DOHH2 (cell line): ENCODE data around the gene CTCF.

Source experiments
- EZH2phosphoT487 ChIP-seq: fragments of 200-600 bp; sonication (generic); IDR thresholded peaks from 2 replicates; pipeline ENCODE4 v1.6.1; 2017; ENCODE audit warnings: borderline replicate concordance, mild to moderate bottlenecking, antibody characterized with exemption, low read length, moderate library complexity, mixed read lengths
- TF ChIP-seq, protein P1 (sequence below): fragments of 200-600 bp; sonication (generic); IDR thresholded peaks from one replicate; pipeline ENCODE4 v1.5.1; 2014; ENCODE audit warnings: antibody characterized with exemption, mild to moderate bottlenecking, low read depth, low read length; ENCODE audit not compliant: poor library complexity, severe bottlenecking

GRCh38 chr16:67517661-67518423 lies 44.5 kb upstream of the CTCF start:
- TF ChIP-seq, protein P1, sequence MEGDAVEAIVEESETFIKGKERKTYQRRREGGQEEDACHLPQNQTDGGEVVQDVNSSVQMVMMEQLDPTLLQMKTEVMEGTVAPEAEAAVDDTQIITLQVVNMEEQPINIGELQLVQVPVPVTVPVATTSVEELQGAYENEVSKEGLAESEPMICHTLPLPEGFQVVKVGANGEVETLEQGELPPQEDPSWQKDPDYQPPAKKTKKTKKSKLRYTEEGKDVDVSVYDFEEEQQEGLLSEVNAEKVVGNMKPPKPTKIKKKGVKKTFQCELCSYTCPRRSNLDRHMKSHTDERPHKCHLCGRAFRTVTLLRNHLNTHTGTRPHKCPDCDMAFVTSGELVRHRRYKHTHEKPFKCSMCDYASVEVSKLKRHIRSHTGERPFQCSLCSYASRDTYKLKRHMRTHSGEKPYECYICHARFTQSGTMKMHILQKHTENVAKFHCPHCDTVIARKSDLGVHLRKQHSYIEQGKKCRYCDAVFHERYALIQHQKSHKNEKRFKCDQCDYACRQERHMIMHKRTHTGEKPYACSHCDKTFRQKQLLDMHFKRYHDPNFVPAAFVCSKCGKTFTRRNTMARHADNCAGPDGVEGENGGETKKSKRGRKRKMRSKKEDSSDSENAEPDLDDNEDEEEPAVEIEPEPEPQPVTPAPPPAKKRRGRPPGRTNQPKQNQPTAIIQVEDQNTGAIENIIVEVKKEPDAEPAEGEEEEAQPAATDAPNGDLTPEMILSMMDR: no peak
- TF ChIP-seq EZH2phosphoT487: no peak
